ENCODE results near the gene FAM187B. TPM values are rescaled to one million over a fixed set of nuclear protein-coding genes. Genes with fewer than 3 reads are reported as not detected.

Gene FAM187B
- polyA plus RNA-seq, 1 donor (not counting 4 experiments of a cell fraction or from before 2014, with no cell fraction given), result not detected

- Histone ChIP-seq H3K36me3 (ENCODE audit: control insufficient read depth in 2 of 2, extremely low read depth in 1 of 2, insufficient read depth in 2 of 2, low read length in 2 of 2) (no peaks in the 10 kb centered on the region), H3K4me3 (ENCODE audit: control insufficient read depth in 2 of 3, extremely low read depth in 1 of 3, insufficient read depth in 2 of 3, low read depth in 1 of 3, low read length in 3 of 3) (no peak overlapping the region), H3K4me1 (ENCODE audit: control insufficient read depth, extremely low read depth, insufficient read depth, low read length) (no peaks in the 10 kb centered on the region), H3K4me2 (ENCODE audit: control insufficient read depth, extremely low read depth, insufficient read depth, low read depth, low read length) (no peak overlapping the region), H3K27me3 (ENCODE audit: control insufficient read depth, extremely low read depth, insufficient read depth, low read length) (no peaks in the 10 kb centered on the region), H3K27ac (ENCODE audit: control insufficient read depth, insufficient read depth, low read length) (no peak overlapping the region), H3K9ac (ENCODE audit: control insufficient read depth, extremely low read depth, insufficient read depth, low read length) (no peak overlapping the region), H3K79me2 (ENCODE audit: control insufficient read depth, insufficient read depth, low read length) (no peaks in the 10 kb centered on the region), H3K9me1 (ENCODE audit: control insufficient read depth, extremely low read depth, insufficient read depth, low read length) (no peaks in the 10 kb centered on the region), H2AFZ (ENCODE audit: control insufficient read depth, low read length) (no peak overlapping the region), H4K20me1 (ENCODE audit: control insufficient read depth, extremely low read depth, insufficient read depth, low read length) (no peaks in the 10 kb centered on the region), H3K9me3 (ENCODE audit: control insufficient read depth, low read depth, low read length) (no peaks in the 10 kb centered on the region)
- DNase-seq (ENCODE audit: low read depth, low spot score) (no peak), FAIRE-seq (no peak)
- dilution Hi-C loops (cut with MboI; ENCODE audit: extremely low pct_ligation_motif_present, low sequenced_read_pairs), result no loop called here
- no peak for TF ChIP-seq CTCF (optimal IDR thresholded peaks at IDR 0.05 in 1 of 3, IDR thresholded peaks at IDR 0.05 in 1 of 3, conservative IDR thresholded peaks at IDR 0.05 in 1 of 3; ENCODE audit: extremely low read depth in 1 of 3, insufficient read depth in 2 of 3, low read length in 3 of 3)
- no peak for TF ChIP-seq EZH2 (IDR thresholded peaks at IDR 0.05; ENCODE audit: low read length)
Measured at GRCh38 chr19:35229601-35230000, 1.1 kb upstream of the FAM187B start.

GRCh38 chr19:35226748-35227147, 1.8 kb downstream of the FAM187B start:
- no peak for TF ChIP-seq EZH2 (IDR thresholded peaks at IDR 0.05; ENCODE audit: low read length)
- no peak for TF ChIP-seq CTCF (optimal IDR thresholded peaks at IDR 0.05 in 1 of 3, IDR thresholded peaks at IDR 0.05 in 1 of 3, conservative IDR thresholded peaks at IDR 0.05 in 1 of 3; ENCODE audit: extremely low read depth in 1 of 3, insufficient read depth in 2 of 3, low read length in 3 of 3)
- Histone ChIP-seq H2AFZ (ENCODE audit: control insufficient read depth, low read length) (no peak overlapping the region), H3K4me3 (ENCODE audit: control insufficient read depth in 2 of 3, extremely low read depth in 1 of 3, insufficient read depth in 2 of 3, low read depth in 1 of 3, low read length in 3 of 3) (no peak overlapping the region), H4K20me1 (ENCODE audit: control insufficient read depth, extremely low read depth, insufficient read depth, low read length) (no peaks in the 10 kb centered on the region), H3K27ac (ENCODE audit: control insufficient read depth, insufficient read depth, low read length) (no peak overlapping the region), H3K9me3 (ENCODE audit: control insufficient read depth, low read depth, low read length) (peaks cover 2% of the 10 kb centered on the region), H3K79me2 (ENCODE audit: control insufficient read depth, insufficient read depth, low read length) (no peaks in the 10 kb centered on the region), H3K36me3 (ENCODE audit: control insufficient read depth in 2 of 2, extremely low read depth in 1 of 2, insufficient read depth in 2 of 2, low read length in 2 of 2) (no peaks in the 10 kb centered on the region), H3K9ac (ENCODE audit: control insufficient read depth, extremely low read depth, insufficient read depth, low read length) (no peak overlapping the region), H3K9me1 (ENCODE audit: control insufficient read depth, extremely low read depth, insufficient read depth, low read length) (no peaks in the 10 kb centered on the region), H3K4me2 (ENCODE audit: control insufficient read depth, extremely low read depth, insufficient read depth, low read depth, low read length) (no peak overlapping the region), H3K27me3 (ENCODE audit: control insufficient read depth, extremely low read depth, insufficient read depth, low read length) (no peaks in the 10 kb centered on the region), H3K4me1 (ENCODE audit: control insufficient read depth, extremely low read depth, insufficient read depth, low read length) (no peaks in the 10 kb centered on the region)
- DNase-seq (ENCODE audit: low read depth, low spot score) (no peak), FAIRE-seq (no peak)
- dilution Hi-C loops (cut with MboI; ENCODE audit: extremely low pct_ligation_motif_present, low sequenced_read_pairs), result no loop called here
